ENCODE data around the gene BMERB1.

DNA sequence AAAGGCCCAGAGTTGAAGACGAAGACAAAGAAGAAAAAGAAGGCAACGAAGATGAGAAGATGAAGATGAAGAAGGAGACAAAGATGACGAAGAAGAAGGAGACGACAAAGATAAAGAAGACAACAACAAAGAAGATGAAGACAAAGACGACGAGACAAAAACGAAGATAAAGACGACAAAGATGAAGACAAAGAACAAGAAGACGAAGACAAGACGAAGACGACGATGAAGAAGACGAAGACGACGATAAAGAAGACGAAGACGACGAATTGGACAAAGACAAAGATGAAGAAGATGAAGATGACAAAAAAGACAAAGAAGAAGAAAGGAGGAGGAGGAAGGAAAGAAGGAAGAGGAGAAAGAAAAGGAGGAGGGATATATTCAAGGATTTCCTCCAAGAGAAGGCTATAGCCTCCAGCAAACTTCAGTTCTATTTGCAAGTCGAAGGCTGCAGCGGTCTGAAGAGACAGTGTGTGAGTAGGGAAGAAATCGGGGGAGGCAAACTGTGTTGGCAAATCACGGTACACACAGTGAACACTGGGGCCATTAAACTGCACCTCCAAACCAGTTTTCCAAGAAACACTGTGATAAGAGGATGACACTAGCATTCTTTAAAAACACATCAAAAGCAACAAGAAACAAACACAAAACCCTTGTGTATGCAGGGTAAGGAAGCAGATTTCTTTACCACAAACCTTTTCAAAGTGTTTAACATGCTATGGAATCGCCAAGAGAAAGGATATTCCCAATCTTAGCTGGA, 168.1 kb downstream of the BMERB1 start:
- TF ChIP-seq, protein P1, sequence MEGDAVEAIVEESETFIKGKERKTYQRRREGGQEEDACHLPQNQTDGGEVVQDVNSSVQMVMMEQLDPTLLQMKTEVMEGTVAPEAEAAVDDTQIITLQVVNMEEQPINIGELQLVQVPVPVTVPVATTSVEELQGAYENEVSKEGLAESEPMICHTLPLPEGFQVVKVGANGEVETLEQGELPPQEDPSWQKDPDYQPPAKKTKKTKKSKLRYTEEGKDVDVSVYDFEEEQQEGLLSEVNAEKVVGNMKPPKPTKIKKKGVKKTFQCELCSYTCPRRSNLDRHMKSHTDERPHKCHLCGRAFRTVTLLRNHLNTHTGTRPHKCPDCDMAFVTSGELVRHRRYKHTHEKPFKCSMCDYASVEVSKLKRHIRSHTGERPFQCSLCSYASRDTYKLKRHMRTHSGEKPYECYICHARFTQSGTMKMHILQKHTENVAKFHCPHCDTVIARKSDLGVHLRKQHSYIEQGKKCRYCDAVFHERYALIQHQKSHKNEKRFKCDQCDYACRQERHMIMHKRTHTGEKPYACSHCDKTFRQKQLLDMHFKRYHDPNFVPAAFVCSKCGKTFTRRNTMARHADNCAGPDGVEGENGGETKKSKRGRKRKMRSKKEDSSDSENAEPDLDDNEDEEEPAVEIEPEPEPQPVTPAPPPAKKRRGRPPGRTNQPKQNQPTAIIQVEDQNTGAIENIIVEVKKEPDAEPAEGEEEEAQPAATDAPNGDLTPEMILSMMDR (IDR thresholded peaks at IDR 0.05; ENCODE audit: insufficient read depth, low read depth, low read length), result no peak
- no peak for TF ChIP-seq EZH2 (IDR thresholded peaks at IDR 0.05; ENCODE audit: insufficient read depth, low read length)

Measured in astrocyte (in vitro differentiated cells and primary cell).